CD14-positive monocyte (primary cell): ENCODE measurements around the gene NUTM2G. TPM values are rescaled to one million over a fixed set of nuclear protein-coding genes. Genes with fewer than 3 reads are reported as not detected.
A peak's percentile ranks its signal among the peaks of the same experiment; 100 is the strongest.
"Not testable (repeated sequence)": the region's sequence is repeated elsewhere in the genome, so short reads cannot be mapped to it uniquely, and the experiment has no call there.

Experiments used
- DNase-seq, 3 donors: peaks; one replicate each; pipeline ENCODE4 v3.0.0-alpha.2; 2011 to 2022
- H2AFZ ChIP-seq: 2 replicates; pipeline ENCODE4 v1.6.0; 2012; ENCODE audit warnings: mild to moderate bottlenecking, low read depth, low read length, inconsistent platforms; ENCODE audit not compliant: insufficient read depth, poor library complexity, severe bottlenecking
- H3K27ac ChIP-seq, 2 donors: 1 replicate in 1 of 2; 2 replicates in 1 of 2; pipeline ENCODE4 v1.5.1; 2012 to 2013; ENCODE audit warnings: low read length in 2 of 2, control low read depth in 1 of 2, inconsistent platforms in 1 of 2, low read depth in 1 of 2, mild to moderate bottlenecking in 1 of 2
- H3K27me3 ChIP-seq, 2 donors: one replicate each; pipeline versions ENCODE4 v1.6.0 to v1.6.1; 2011 to 2013; ENCODE audit warnings: low read length in 2 of 2; ENCODE audit not compliant: control insufficient read depth in 2 of 2, insufficient read depth in 2 of 2
- H3K36me3 ChIP-seq, 2 donors: replicated peaks in 1 of 2; 1 replicate in 1 of 2; 2 replicates in 1 of 2; pipeline versions ENCODE4 v1.5.1 to v1.6.1; 2012 to 2013; ENCODE audit warnings: low read length in 2 of 2, control low read depth in 1 of 2, inconsistent platforms in 1 of 2, mild to moderate bottlenecking in 1 of 2; ENCODE audit not compliant: insufficient read depth in 2 of 2, control insufficient read depth in 1 of 2
- H3K4me1 ChIP-seq, 2 donors: 1 replicate in 1 of 2; 2 replicates in 1 of 2; pipeline versions ENCODE4 v1.5.1 to v1.6.1; 2012 to 2013; ENCODE audit warnings: low read length in 2 of 2, control low read depth in 1 of 2, inconsistent platforms in 1 of 2, mild to moderate bottlenecking in 1 of 2, moderate library complexity in 1 of 2; ENCODE audit not compliant: insufficient read depth in 2 of 2, control insufficient read depth in 1 of 2
- H3K4me2 ChIP-seq: replicated peaks from 2 replicates; pipeline ENCODE3; 2012; ENCODE audit warnings: low read length, moderate library complexity, mild to moderate bottlenecking; ENCODE audit not compliant: poor library complexity, severe bottlenecking; ENCODE audit errors: extremely low read depth
- H3K4me3 ChIP-seq, 3 experiments: fragments of 200-600 bp in 1 of 3; sonication (generic) in 1 of 3; replicated peaks in 1 of 3; 1 replicate in 2 of 3; 2 replicates in 1 of 3; pipeline ENCODE4 v1.5.1; 2011 to 2013; ENCODE audit warnings: low read length in 3 of 3, mild to moderate bottlenecking in 3 of 3, control low read depth in 2 of 3, low read depth in 2 of 3, inconsistent platforms in 1 of 3, moderate library complexity in 1 of 3
- H3K79me2 ChIP-seq: 2 replicates; pipeline ENCODE4 v1.6.0; 2012; ENCODE audit warnings: mild to moderate bottlenecking, control low read depth, inconsistent platforms, low read length, moderate library complexity; ENCODE audit not compliant: insufficient read depth
- H3K9ac ChIP-seq: 2 replicates; pipeline ENCODE4 v1.6.0; 2017; ENCODE audit warnings: low read length, mild to moderate bottlenecking; ENCODE audit not compliant: insufficient read depth, poor library complexity, severe bottlenecking
- H3K9me3 ChIP-seq, 2 donors: replicated peaks in 1 of 2; 1 replicate in 1 of 2; 2 replicates in 1 of 2; pipeline versions ENCODE4 v1.5.1 to v1.6.1; 2012 to 2013; ENCODE audit warnings: low read length in 2 of 2, control low read depth in 1 of 2; ENCODE audit not compliant: control insufficient read depth in 1 of 2, insufficient read depth in 1 of 2
- H4K20me1 ChIP-seq: 2 replicates; pipeline ENCODE4 v1.6.0; 2012; ENCODE audit warnings: mild to moderate bottlenecking, low read length, control low read depth, moderate library complexity; ENCODE audit not compliant: insufficient read depth
- H3K27ac Mint-ChIP-seq, 7 donors: one replicate each; pipeline ENCODE4 v1.8.0; 2020; ENCODE audit warnings: mild to moderate bottlenecking in 7 of 7, mixed read lengths in 7 of 7, moderate library complexity in 6 of 7, inconsistent platforms in 2 of 7
- H3K27me3 Mint-ChIP-seq, 3 donors: one replicate each; pipeline ENCODE4 v1.8.0; 2021 to 2022; ENCODE audit warnings: low read depth in 3 of 3, mild to moderate bottlenecking in 3 of 3, mixed read lengths in 3 of 3, moderate library complexity in 3 of 3, inconsistent platforms in 1 of 3
- H3K36me3 Mint-ChIP-seq, 2 donors: one replicate each; pipeline ENCODE4 v1.8.0; 2020; ENCODE audit warnings: mixed read lengths in 2 of 2, inconsistent platforms in 1 of 2, mild to moderate bottlenecking in 1 of 2
- H3K4me1 Mint-ChIP-seq: one replicate; pipeline ENCODE4 v1.8.0; 2020; ENCODE audit warnings: mild to moderate bottlenecking, mixed read lengths
- H3K4me3 Mint-ChIP-seq, 2 donors: one replicate each; pipeline ENCODE4 v1.8.0; 2020; ENCODE audit warnings: mild to moderate bottlenecking in 2 of 2, mixed read lengths in 2 of 2, moderate library complexity in 1 of 2
- H3K9me3 Mint-ChIP-seq, 7 donors: one replicate each; pipeline ENCODE4 v1.8.0; 2020 to 2022; ENCODE audit warnings: mixed read lengths in 7 of 7, mild to moderate bottlenecking in 6 of 7, moderate library complexity in 6 of 7, inconsistent platforms in 2 of 7
- WGBS: methylation state at CpG from one replicate; pipeline ENCODE4 v1.1.5; 2013; ENCODE audit warnings: missing lambda C conversion rate; ENCODE audit not compliant: insufficient coverage; 5-methylcytosine and 5-hydroxymethylcytosine counted together
- intact Hi-C, 2 donors: fragments of 100-400 bp; cut with micrococcal nuclease; formaldehyde crosslinking; loops; one replicate each; pipeline versions ENCODE4 v1.15.0 to v1.15.1; 2023
- polyA plus RNA-seq, 3 donors: library from polyadenylated mRNA; depleted of rRNA in 1 of 3; unstranded in 2 of 3; stranded (reverse) in 1 of 3; fragments of 300-500 nt in 2 of 3; fragments of >200 nt in 1 of 3; fragmentation: Illumina TruSeq in 2 of 3; gene quantifications; 1 replicate in 2 of 3; 2 replicates in 1 of 3; pipeline ENCODE4 v1.2.3, GENCODE V29; 2012 to 2021

Gene NUTM2G
- polyA plus RNA-seq, 3 donors, result not detected

- H3K27ac Mint-ChIP-seq, H3K4me1 Mint-ChIP-seq, H2AFZ ChIP-seq, H4K20me1 ChIP-seq, DNase-seq, intact Hi-C loops, H3K79me2 ChIP-seq, H3K4me3 Mint-ChIP-seq, H3K36me3 ChIP-seq, H3K4me3 ChIP-seq, H3K9me3 Mint-ChIP-seq, H3K27me3 Mint-ChIP-seq, H3K9ac ChIP-seq, H3K4me2 ChIP-seq, H3K27ac ChIP-seq, H3K9me3 ChIP-seq, H3K27me3 ChIP-seq, H3K4me1 ChIP-seq, H3K36me3 Mint-ChIP-seq: not testable (repeated sequence)
- WGBS, result no CpG with 5 or more reads among the region's 14 CpGs
Measured at GRCh38 chr9:96934097-96934496, 5.5 kb downstream of the NUTM2G start.

GRCh38 chr9:96934706-96935105 is 6.1 kb downstream of the NUTM2G start:
- not testable (repeated sequence) for H3K4me1 ChIP-seq

GRCh38 chr9:96935401-96935800 is 6.8 kb downstream of the NUTM2G start:
- DNase-seq, result not testable (repeated sequence)

More at GRCh38 chr9:96934706-96935105, 6.1 kb downstream of the NUTM2G start:
- H3K9me3 Mint-ChIP-seq, DNase-seq, H3K27ac Mint-ChIP-seq, H4K20me1 ChIP-seq, H3K79me2 ChIP-seq, H3K4me3 ChIP-seq, H2AFZ ChIP-seq, H3K4me1 Mint-ChIP-seq, H3K27me3 Mint-ChIP-seq, H3K36me3 ChIP-seq, H3K4me2 ChIP-seq, H3K27ac ChIP-seq, H3K36me3 Mint-ChIP-seq, H3K27me3 ChIP-seq, intact Hi-C loops, H3K9me3 ChIP-seq, H3K4me3 Mint-ChIP-seq, H3K9ac ChIP-seq: not testable (repeated sequence)
- no CpG with 5 or more reads among the region's 5 CpGs for WGBS

GRCh38 chr9:96937442-96937841 is 8.8 kb downstream of the NUTM2G start:
- H3K27me3 Mint-ChIP-seq, H3K4me3 ChIP-seq, H4K20me1 ChIP-seq, H3K27me3 ChIP-seq, H3K9ac ChIP-seq, H3K4me3 Mint-ChIP-seq, DNase-seq, H3K4me1 Mint-ChIP-seq, H3K36me3 ChIP-seq, H3K4me1 ChIP-seq, H3K9me3 Mint-ChIP-seq, H3K4me2 ChIP-seq, H2AFZ ChIP-seq, H3K9me3 ChIP-seq, intact Hi-C loops, H3K36me3 Mint-ChIP-seq, H3K27ac ChIP-seq, H3K79me2 ChIP-seq: not testable (repeated sequence)
- peak overlapping the region in 1 of 7 donors; percentile 38 for H3K27ac Mint-ChIP-seq
- no CpG with 5 or more reads among the region's 3 CpGs for WGBS

More at GRCh38 chr9:96935401-96935800, 6.8 kb downstream of the NUTM2G start:
- H3K4me1 ChIP-seq, H3K4me3 Mint-ChIP-seq, H3K36me3 ChIP-seq, H3K27me3 ChIP-seq, H3K9me3 Mint-ChIP-seq, H3K4me3 ChIP-seq, H3K36me3 Mint-ChIP-seq, H3K4me2 ChIP-seq, H3K79me2 ChIP-seq, H4K20me1 ChIP-seq, H3K9ac ChIP-seq, H3K4me1 Mint-ChIP-seq, H2AFZ ChIP-seq, H3K27ac Mint-ChIP-seq, H3K27ac ChIP-seq, intact Hi-C loops, H3K9me3 ChIP-seq, H3K27me3 Mint-ChIP-seq: not testable (repeated sequence)
- 89% methylated on average over 9 of the region's 15 CpGs for WGBS
